H1 (cell line): ENCODE data around the gene RANGRF. TPM values are rescaled to one million over a fixed set of nuclear protein-coding genes. Genes with fewer than 3 reads are reported as not detected.

Experiments
- ATF2 ChIP-seq: IDR thresholded peaks from 2 replicates; pipeline ENCODE4 v1.6.1; 2012; ENCODE audit warnings: low read length, inconsistent platforms
- BRCA1 ChIP-seq: IDR thresholded peaks from 2 replicates; pipeline ENCODE4 v1.6.1; 2012; ENCODE audit warnings: low read depth, low read length, improper control_type of control experiment
- CHD1 ChIP-seq: IDR thresholded peaks from 2 replicates; pipeline ENCODE4 v1.6.1; 2012; ENCODE audit warnings: low read depth, low read length, improper control_type of control experiment
- CHD2 ChIP-seq: IDR thresholded peaks from 2 replicates; pipeline ENCODE4 v1.6.1; 2012; ENCODE audit warnings: low read length, improper control_type of control experiment
- E2F6 ChIP-seq: IDR thresholded peaks from 2 replicates; pipeline ENCODE4 v1.6.1; 2012; ENCODE audit warnings: inconsistent platforms
- GABPA ChIP-seq: IDR thresholded peaks from 2 replicates; pipeline ENCODE4 v1.6.1; 2011; ENCODE audit warnings: mild to moderate bottlenecking, low read length, moderate library complexity, borderline replicate concordance; ENCODE audit not compliant: insufficient read depth
- GTF2F1 ChIP-seq: IDR thresholded peaks from 2 replicates; pipeline ENCODE4 v1.6.1; 2012; ENCODE audit warnings: low read depth, low read length, improper control_type of control experiment, borderline replicate concordance
- HDAC2 ChIP-seq, 2 experiments: fragments of 300-600 bp in 1 of 2; sonication (generic) in 1 of 2; IDR thresholded peaks; 2 replicates each; pipeline ENCODE4 v1.6.1; 2011 to 2012; ENCODE audit warnings: low read depth in 2 of 2, low read length in 2 of 2, mild to moderate bottlenecking in 2 of 2, moderate library complexity in 2 of 2, borderline replicate concordance in 1 of 2, inconsistent platforms in 1 of 2
- JUN ChIP-seq: IDR thresholded peaks from 2 replicates; pipeline ENCODE4 v1.6.1; 2011; ENCODE audit warnings: low read depth, mild to moderate bottlenecking, improper control_type of control experiment, low read length
- JUND ChIP-seq: IDR thresholded peaks from 2 replicates; pipeline ENCODE4 v1.6.1; 2011; ENCODE audit warnings: mild to moderate bottlenecking, improper control_type of control experiment, low read length
- KDM5A ChIP-seq: fragments of 200-600 bp; IDR thresholded peaks from 2 replicates; pipeline ENCODE4 v1.7.1; 2012; ENCODE audit warnings: mild to moderate bottlenecking, low read length, inconsistent platforms, mixed read lengths
- RBBP5 ChIP-seq: IDR thresholded peaks from 2 replicates; pipeline ENCODE4 v1.7.1; 2012; ENCODE audit warnings: low read depth, mild to moderate bottlenecking, inconsistent platforms, low read length, moderate library complexity, borderline replicate concordance
- RFX5 ChIP-seq: IDR thresholded peaks from 2 replicates; pipeline ENCODE4 v1.6.1; 2011; ENCODE audit warnings: low read depth, low read length, improper control_type of control experiment, borderline replicate concordance
- SAP30 ChIP-seq: fragments of 300-600 bp; sonication (generic); IDR thresholded peaks from 2 replicates; pipeline ENCODE4 v1.7.1; 2012; ENCODE audit warnings: low read length, moderate library complexity, mild to moderate bottlenecking, inconsistent platforms; ENCODE audit not compliant: insufficient read depth, insufficient replicate concordance
- SIN3A ChIP-seq, 2 experiments: IDR thresholded peaks in 1 of 2; conservative IDR thresholded peaks in 1 of 2; 2 replicates each; pipeline ENCODE4 v1.6.1; 2011 to 2012; ENCODE audit warnings: low read length in 2 of 2, improper control_type of control experiment in 1 of 2, low read depth in 1 of 2, mild to moderate bottlenecking in 1 of 2
- SIRT6 ChIP-seq: IDR thresholded peaks from one replicate; pipeline ENCODE4 v1.7.1; 2012; ENCODE audit warnings: low read length, inconsistent platforms
- SIX5 ChIP-seq: IDR thresholded peaks from 2 replicates; pipeline ENCODE4 v1.6.1; 2011; ENCODE audit warnings: mild to moderate bottlenecking, low read depth, low read length
- SP1 ChIP-seq: IDR thresholded peaks from 2 replicates; pipeline ENCODE4 v1.6.1; 2011; ENCODE audit warnings: low read depth, low read length
- SP2 ChIP-seq: IDR thresholded peaks from 2 replicates; pipeline ENCODE4 v1.6.1; 2012; ENCODE audit warnings: mild to moderate bottlenecking, low read length, inconsistent platforms
- YY1 ChIP-seq: IDR thresholded peaks from 2 replicates; pipeline ENCODE4 v1.6.1; 2011; ENCODE audit warnings: low read depth, mild to moderate bottlenecking, low read length
- ZNF274 ChIP-seq: IDR thresholded peaks from 2 replicates; pipeline ENCODE4 v1.7.0; 2012; ENCODE audit warnings: low read length, borderline replicate concordance; ENCODE audit errors: extremely low read depth
- polyA plus RNA-seq, 7 experiments: library from polyadenylated mRNA; depleted of rRNA in 3 of 7; stranded (reverse) in 5 of 7; unstranded in 2 of 7; fragments of >200 nt in 5 of 7; fragments of 200-250 nt in 2 of 7; gene quantifications; 1 replicate in 5 of 7; 2 replicates in 1 of 7; 4 replicates in 1 of 7; pipeline versions ENCODE4 v1.2.1 to v1.2.3, GENCODE V29; 2011 to 2013; ENCODE audit warnings: missing spikeins in 2 of 7, mixed read lengths in 2 of 7
- total RNA-seq: library from RNA; stranded (reverse); fragmentation: NEBNext Ultra II Directional; extraction: Animal tissue kit (Norgen Biotek cat#: 25700); gene quantifications from 2 replicates; pipeline ENCODE4 v1.2.1, GENCODE V29; 2021

The RANGRF gene
- total and polyA plus RNA-seq, 2 of the 8 experiments (the other 6 are each of a cell fraction or from before 2014, with no cell fraction given) = 36.9 to 49.6 TPM

GRCh38 chr17:8288336-8289102, at the start of gene RANGRF (continued):
- TF ChIP-seq ATF2 (0 out of 2 replicates have a peak, but pooled peaks have one; percentile 66), HDAC2 (IDR thresholded peaks at IDR 0.05; ENCODE audit: borderline replicate concordance in 1 of 2, low read depth in 2 of 2, low read length in 2 of 2) (peak in 1 of 2 experiments; percentile 61; a peak in 1 of 4 replicates), BRCA1 (no peak), CHD1 (no peak), RBBP5 (0 out of 2 replicates have a peak, but pooled peaks have one; percentile 45), JUND (no peak), SP2 (no peak), ZNF274 (no peak), SIX5 (no peak), SIRT6 (no peak), JUN (no peak), YY1 (peak; percentile 49; the same call in 1 of the 2 replicates), E2F6 (0 out of 2 replicates have a peak, but pooled peaks have one; percentile 8), CHD2 (peak; percentile 56; the same call in 1 of the 2 replicates), SP1 (0 out of 2 replicates have a peak, but pooled peaks have one; percentile 3), RFX5 (no peak), GTF2F1 (no peak), SAP30 (no peak), KDM5A (no peak), GABPA (no peak), SIN3A (conservative IDR thresholded peaks at IDR 0.05 in 1 of 2, IDR thresholded peaks at IDR 0.05 in 1 of 2; ENCODE audit: low read depth in 1 of 2, low read length in 2 of 2) (peak in 1 of 2 experiments; percentile 20; a peak in 1 of 4 replicates)
